ENCODE measurements around the gene LINGO1.
A peak's percentile ranks its signal among the peaks of the same experiment; 100 is the strongest.

GRCh38 chr15:77630956-77631744 lies 1.6 kb downstream of the LINGO1 start:
- TF ChIP-seq CTCF (IDR thresholded peaks at IDR 0.05) (no peak), ESRRA (CRISPR knock-in tag; IDR thresholded peaks at IDR 0.05; ENCODE audit: borderline replicate concordance) (no peak), CDX4 (CRISPR knock-in tag; IDR thresholded peaks at IDR 0.05; ENCODE audit: borderline replicate concordance) (no peak)
- TF ChIP-seq, protein P1, sequence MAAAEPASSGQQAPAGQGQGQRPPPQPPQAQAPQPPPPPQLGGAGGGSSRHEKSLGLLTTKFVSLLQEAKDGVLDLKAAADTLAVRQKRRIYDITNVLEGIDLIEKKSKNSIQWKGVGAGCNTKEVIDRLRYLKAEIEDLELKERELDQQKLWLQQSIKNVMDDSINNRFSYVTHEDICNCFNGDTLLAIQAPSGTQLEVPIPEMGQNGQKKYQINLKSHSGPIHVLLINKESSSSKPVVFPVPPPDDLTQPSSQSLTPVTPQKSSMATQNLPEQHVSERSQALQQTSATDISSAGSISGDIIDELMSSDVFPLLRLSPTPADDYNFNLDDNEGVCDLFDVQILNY (CRISPR knock-in tag; IDR thresholded peaks at IDR 0.05) = 0 out of 2 replicates have a peak, but pooled peaks have one; percentile 22
- TF ChIP-seq, protein P2, sequence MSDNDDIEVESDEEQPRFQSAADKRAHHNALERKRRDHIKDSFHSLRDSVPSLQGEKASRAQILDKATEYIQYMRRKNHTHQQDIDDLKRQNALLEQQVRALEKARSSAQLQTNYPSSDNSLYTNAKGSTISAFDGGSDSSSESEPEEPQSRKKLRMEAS (CRISPR knock-in tag; IDR thresholded peaks at IDR 0.05) = no peak

Measured in WTC11 (cell line).